Epithelial cell of esophagus (primary cell): ENCODE measurements around the gene CACNG4.

ENCODE experiments used
- DNase-seq: peaks from one replicate; pipeline ENCODE4 v3.0.0; 2010; ENCODE audit warnings: low read depth
- H3K4me3 ChIP-seq: 2 replicates; pipeline ENCODE4 v1.5.1; 2011; ENCODE audit warnings: mild to moderate bottlenecking, low read length, control low read depth
- TF ChIP-seq, protein P1 (sequence below): IDR thresholded peaks from 2 replicates; pipeline ENCODE4 v1.5.1; 2011; ENCODE audit warnings: low read depth, mild to moderate bottlenecking, low read length, control low read depth, inconsistent platforms; ENCODE audit not compliant: insufficient read depth; ENCODE audit errors: missing control alignments

The CACNG4 gene

DNA sequence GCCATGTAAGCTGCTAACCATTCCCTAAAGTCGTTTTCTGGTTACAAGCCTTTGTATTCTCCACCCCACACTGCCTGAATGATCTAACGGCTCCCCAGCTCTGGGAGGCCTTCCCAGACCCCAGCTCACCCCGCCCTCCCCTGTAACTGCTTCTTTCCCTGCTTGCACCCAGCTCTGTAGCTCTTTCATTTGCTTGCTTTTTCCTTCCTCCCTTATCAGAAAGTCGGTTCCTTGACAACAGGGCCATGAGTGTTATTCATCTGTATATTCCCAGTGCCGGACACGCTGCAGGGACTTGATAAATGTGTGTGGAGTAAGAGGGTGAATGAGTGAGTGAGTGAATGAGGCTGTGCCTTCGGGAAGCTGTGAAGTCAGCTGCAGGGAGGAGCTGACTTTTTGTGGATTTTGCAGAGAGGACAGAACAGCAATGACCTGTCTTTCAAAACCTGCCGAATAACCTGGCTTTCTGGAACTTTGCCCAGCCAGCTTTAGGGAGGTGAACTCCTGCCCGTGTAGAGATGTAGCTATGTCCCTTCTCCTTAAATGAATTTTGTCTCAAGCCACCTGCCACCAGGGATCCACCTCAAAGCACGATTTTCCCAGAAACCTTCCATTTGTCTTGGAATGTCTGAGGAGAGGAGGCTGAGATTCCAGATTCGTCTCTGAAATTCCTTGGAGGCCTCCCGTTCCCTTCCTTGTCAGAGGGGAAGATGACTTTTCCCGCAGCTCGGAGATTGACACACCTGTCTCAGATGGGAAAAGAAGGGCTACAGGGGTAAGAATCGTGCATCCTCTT, 20.0 kb upstream of the CACNG4 start:
- DNase-seq, result peak; percentile 37
- TF ChIP-seq, protein P1, sequence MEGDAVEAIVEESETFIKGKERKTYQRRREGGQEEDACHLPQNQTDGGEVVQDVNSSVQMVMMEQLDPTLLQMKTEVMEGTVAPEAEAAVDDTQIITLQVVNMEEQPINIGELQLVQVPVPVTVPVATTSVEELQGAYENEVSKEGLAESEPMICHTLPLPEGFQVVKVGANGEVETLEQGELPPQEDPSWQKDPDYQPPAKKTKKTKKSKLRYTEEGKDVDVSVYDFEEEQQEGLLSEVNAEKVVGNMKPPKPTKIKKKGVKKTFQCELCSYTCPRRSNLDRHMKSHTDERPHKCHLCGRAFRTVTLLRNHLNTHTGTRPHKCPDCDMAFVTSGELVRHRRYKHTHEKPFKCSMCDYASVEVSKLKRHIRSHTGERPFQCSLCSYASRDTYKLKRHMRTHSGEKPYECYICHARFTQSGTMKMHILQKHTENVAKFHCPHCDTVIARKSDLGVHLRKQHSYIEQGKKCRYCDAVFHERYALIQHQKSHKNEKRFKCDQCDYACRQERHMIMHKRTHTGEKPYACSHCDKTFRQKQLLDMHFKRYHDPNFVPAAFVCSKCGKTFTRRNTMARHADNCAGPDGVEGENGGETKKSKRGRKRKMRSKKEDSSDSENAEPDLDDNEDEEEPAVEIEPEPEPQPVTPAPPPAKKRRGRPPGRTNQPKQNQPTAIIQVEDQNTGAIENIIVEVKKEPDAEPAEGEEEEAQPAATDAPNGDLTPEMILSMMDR, result no peak
- no peak overlapping the region for H3K4me3 ChIP-seq

DNA sequence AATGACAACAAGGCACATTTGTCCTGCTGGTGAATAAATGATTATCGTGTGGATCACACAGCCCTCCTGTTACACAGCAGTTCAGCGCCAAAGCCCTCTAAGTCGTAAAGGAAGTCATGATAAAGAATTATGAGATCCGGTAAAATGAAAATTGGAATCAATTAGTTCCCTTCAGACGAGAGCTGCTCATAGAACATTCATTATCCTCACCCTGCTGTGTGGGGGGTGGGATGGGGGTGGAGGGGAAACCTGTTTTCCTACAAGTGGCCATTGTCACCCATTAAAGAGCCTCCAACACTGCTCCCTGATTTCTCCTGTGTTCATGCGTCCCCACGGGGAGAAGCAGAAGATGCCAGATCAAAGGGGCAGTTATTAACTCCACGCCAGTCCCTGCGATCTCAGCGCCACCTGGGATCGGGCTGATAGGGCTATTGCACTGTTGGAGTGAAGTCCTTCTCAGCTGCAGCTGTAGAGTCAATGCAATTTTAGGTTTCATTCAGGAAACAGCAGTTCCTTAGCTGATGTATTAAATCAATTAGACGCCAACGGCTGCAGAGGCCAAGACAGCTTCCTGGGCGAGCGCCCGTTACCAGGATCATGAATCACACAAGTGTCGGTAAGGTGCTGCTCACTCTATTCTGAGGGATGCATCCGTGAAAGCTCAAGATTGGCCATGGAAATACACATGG, 19.2 kb upstream of the CACNG4 start:
- H3K4me3 ChIP-seq, result no peak overlapping the region
- no peak for DNase-seq
- TF ChIP-seq, protein P1, result no peak

DNA sequence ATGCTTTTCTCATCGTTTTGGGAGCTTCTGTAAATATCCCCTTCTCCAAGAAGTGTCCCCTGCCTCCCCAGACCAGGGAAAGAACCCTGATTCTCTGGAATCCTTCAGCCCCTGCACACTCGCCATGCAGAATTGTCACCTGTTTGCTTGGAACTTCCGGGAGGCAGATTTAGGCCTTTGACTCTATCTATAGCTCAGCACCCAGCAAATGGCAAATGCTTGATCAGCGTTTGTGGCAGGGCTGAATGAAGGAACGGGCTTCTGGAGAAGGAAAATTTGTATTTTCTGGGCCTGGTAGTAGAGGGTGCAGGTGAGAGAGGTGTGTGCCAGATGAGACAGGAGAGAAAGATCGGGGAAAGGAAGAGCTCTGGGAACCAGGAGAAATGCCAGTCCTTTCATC, 18.3 kb upstream of the CACNG4 start:
- no peak overlapping the region for H3K4me3 ChIP-seq
- TF ChIP-seq, protein P1, result no peak
- DNase-seq, result no peak

DNA sequence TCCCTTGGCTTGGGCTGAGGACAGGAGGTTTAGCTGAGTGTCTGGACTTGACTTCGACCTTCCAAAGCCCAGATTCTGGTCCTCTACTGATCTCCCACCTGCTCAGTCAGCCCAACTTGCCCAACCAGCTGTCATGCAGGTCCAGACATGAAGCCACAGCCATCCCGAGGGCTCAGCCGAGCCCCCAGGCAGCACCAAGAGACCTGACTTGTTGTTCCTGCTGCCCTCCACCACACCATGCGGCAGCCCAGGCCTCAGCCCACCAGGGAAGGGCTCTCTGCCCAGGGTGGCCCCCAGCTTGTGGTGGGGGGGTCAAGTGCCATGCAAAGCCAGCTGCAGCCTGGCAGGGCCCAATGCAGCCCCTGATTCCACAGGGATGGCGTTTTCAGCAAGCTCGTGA, 17.2 kb upstream of the CACNG4 start:
- TF ChIP-seq, protein P1, result no peak
- peak; percentile 57 for DNase-seq
- no peak overlapping the region for H3K4me3 ChIP-seq

DNA sequence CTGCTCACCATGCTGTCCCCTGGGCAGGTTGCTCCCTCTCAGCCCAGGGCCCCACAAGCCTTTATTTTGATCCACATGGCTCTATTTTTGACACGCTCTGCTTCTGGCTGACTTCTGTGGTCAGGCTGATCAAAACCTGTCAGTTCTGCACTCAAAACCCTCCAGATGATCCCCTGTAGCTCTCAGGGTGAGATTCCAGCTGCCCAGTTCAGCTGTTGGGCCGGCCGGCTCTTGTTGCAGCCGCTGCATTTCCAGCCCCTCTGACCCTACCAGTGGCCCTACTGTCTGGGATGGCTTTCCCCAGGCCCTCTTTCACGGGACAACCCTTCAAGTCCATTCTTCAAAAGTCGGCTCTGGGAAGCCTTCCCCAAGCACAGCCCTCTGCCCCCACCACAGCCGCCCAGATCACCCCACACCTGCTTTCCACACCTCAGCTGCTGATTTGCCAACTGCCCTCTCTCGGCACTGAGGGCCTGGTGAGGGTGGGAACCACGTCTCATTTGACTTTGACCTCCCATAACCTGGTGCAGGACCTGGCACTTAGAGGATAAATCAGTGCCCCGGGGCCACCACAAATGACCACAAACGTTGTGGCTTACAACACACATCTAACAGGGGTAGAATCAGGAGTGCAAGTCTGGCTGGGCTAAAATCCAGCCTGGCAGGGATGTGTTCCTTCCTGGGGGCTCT, 16.3 kb upstream of the CACNG4 start:
- DNase-seq, result no peak
- H3K4me3 ChIP-seq, result no peak overlapping the region
- TF ChIP-seq, protein P1, result no peak

DNA sequence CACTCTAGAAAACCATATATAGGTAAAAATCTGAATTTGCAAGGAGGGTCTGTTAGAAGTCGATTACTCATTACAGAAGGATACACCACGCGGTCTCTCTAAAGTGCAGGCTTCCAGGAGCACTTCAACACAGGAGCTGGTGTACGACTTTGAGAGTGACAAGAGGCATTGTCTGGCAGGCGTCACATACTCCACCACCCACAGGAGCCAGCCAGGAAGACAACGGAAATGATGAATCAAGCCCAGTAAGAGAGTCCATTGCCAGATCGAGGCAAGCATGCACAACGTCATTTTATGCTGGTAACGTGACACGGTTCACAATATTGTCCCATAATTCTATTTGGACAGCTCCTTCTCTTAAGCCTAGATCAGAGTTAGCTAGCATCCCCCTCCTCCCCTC, 15.0 kb upstream of the CACNG4 start:
- no peak overlapping the region for H3K4me3 ChIP-seq
- TF ChIP-seq, protein P1, result no peak
- peak; percentile 33 for DNase-seq
